Spleen (tissue), 13 donors: ENCODE data around the gene TMBIM4. TPM values are rescaled to one million over a fixed set of nuclear protein-coding genes. Genes with fewer than 3 reads are reported as not detected.
A peak's percentile ranks its signal among the peaks of the same experiment; 100 is the strongest.
"Not testable (repeated sequence)": the region's sequence is repeated elsewhere in the genome, so short reads cannot be mapped to it uniquely, and the experiment has no call there.

ENCODE experiments used
- DNase-seq: peaks from one replicate; pipeline ENCODE4 v3.0.0-alpha.2; 2020
- H3K27ac ChIP-seq, 8 donors: fragments of 200-600 bp; sonication (generic) in 7 of 8; 1 replicate in 4 of 8; 2 replicates in 4 of 8; pipeline versions ENCODE4 v1.5.0 to v1.8.0; 2016 to 2021; ENCODE audit warnings: inconsistent platforms in 4 of 8, mild to moderate bottlenecking in 4 of 8, moderate library complexity in 1 of 8
- H3K27me3 ChIP-seq, 7 donors: fragments of 200-600 bp; sonication (generic) in 6 of 7; replicated peaks in 1 of 7; 1 replicate in 4 of 7; 2 replicates in 3 of 7; pipeline versions ENCODE4 v1.5.0 to v1.8.0; 2016 to 2021; ENCODE audit warnings: inconsistent platforms in 3 of 7, mild to moderate bottlenecking in 1 of 7
- H3K36me3 ChIP-seq, 6 donors: fragments of 200-600 bp; sonication (generic) in 5 of 6; 1 replicate in 4 of 6; 2 replicates in 2 of 6; pipeline versions ENCODE4 v1.5.0 to v1.8.0; 2016 to 2021; ENCODE audit warnings: inconsistent platforms in 2 of 6
- H3K4me1 ChIP-seq, 6 donors: fragments of 200-600 bp; sonication (generic) in 5 of 6; 1 replicate in 3 of 6; 2 replicates in 3 of 6; pipeline versions ENCODE4 v1.5.0 to v1.8.0; 2016 to 2021; ENCODE audit warnings: inconsistent platforms in 3 of 6
- H3K4me3 ChIP-seq, 8 donors: fragments of 200-600 bp; sonication (generic) in 7 of 8; 1 replicate in 4 of 8; 2 replicates in 4 of 8; pipeline versions ENCODE4 v1.5.0 to v1.8.0; 2016 to 2021; ENCODE audit warnings: inconsistent platforms in 4 of 8, mild to moderate bottlenecking in 4 of 8, moderate library complexity in 2 of 8
- H3K9me3 ChIP-seq, 8 donors: fragments of 200-600 bp; sonication (generic) in 7 of 8; 1 replicate in 4 of 8; 2 replicates in 4 of 8; pipeline versions ENCODE4 v1.5.0 to v1.8.0; 2016 to 2021; ENCODE audit warnings: inconsistent platforms in 4 of 8
- POLR2A ChIP-seq, 3 donors: fragments of 450-650 bp; IDR thresholded peaks; one replicate each; pipeline ENCODE4 v1.5.1; 2017; ENCODE audit warnings: antibody characterized with exemption in 3 of 3, mild to moderate bottlenecking in 1 of 3
- POLR2AphosphoS5 ChIP-seq, 3 donors: sonication (generic); formaldehyde crosslinking; IDR thresholded peaks; one replicate each; pipeline ENCODE4 v1.5.1; 2017; ENCODE audit warnings: antibody characterized with exemption in 3 of 3
- WGBS, 5 donors: extraction: QIAGEN DNeasy Blood & Tissue Kit in 3 of 5; methylation state at CpG; one replicate each; pipeline versions ENCODE4 v1.1.5 to v1.1.7; 2013 to 2018; 5-methylcytosine and 5-hydroxymethylcytosine counted together
- intact Hi-C: fragments of 100-400 bp; cut with DNase I; formaldehyde crosslinking; loops from one replicate; pipeline ENCODE4 v1.15.0; 2023; ENCODE audit warnings: low total_unique reads
- long read RNA-seq, 2 donors: transcript quantifications; one replicate each; lab custom pipeline, GENCODE V29; 2026
- polyA plus RNA-seq, 3 donors: library from polyadenylated mRNA; stranded (reverse); fragments of 200-250 nt; gene quantifications; one replicate each; pipeline ENCODE4 v1.2.1, GENCODE V29; 2013
- total RNA-seq, 7 donors: library from RNA; depleted of rRNA in 3 of 7; stranded (reverse); fragments of >200 nt in 3 of 7; fragmentation: NEBNext Ultra II Directional in 4 of 7; extraction: Animal tissue kit (Norgen Biotek cat#: 25700) in 4 of 7; gene quantifications; one replicate each; pipeline versions ENCODE4 v1.1.0 to v1.2.1, GENCODE V29; 2016 to 2021
- TF ChIP-seq, protein P1 (sequence below), 11 experiments: fragments of 200-600 bp in 7 of 11; fragments of 450-650 bp in 4 of 11; sonication (generic) in 4 of 11; IDR thresholded peaks in 8 of 11; conservative IDR thresholded peaks in 3 of 11; 1 replicate in 7 of 11; 2 replicates in 4 of 11; pipeline versions ENCODE4 v1.4.0 to v1.8.0; 2016 to 2021; ENCODE audit warnings: antibody characterized with exemption in 11 of 11, inconsistent platforms in 4 of 11, mild to moderate bottlenecking in 1 of 11
- donor health status: healthy with polysubstance abuse.
- donor health status: DM: no; HTN: no; CAD: no; lungs with moderate emphysema.
- donor health status: DM: no; HTN: no; CAD: no.
- donor health status: Bipolar disorder and iron deficiency.
- donor health status: healthy.
- donor health status: DM: no; HTN: no; CAD: no.
- donor health status: DM: yes; HTN: yes; CAD: no.

TMBIM4 gene, protein sequence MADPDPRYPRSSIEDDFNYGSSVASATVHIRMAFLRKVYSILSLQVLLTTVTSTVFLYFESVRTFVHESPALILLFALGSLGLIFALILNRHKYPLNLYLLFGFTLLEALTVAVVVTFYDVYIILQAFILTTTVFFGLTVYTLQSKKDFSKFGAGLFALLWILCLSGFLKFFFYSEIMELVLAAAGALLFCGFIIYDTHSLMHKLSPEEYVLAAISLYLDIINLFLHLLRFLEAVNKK
- 100 to 1,000 TPM; 114 to 257 (median 134) TPM for total RNA-seq
- polyA plus RNA-seq, result 100 to 1,000 TPM in 2 of 3 donors, 10 to 100 TPM in 1; 93.4 to 132 (median 125) TPM
- long read RNA-seq, donor 1, transcript TMBIM4-202 (7 exons, 2,952 nt), result major isoform, 59 of 101 reads
- long read RNA-seq, donor 1, partial matches to known transcripts, result 38 of 101 reads
- long read RNA-seq, donor 1, other reads (novel, unspliced or antisense), result 0 of 101 reads
- long read RNA-seq, donor 2, transcript TMBIM4-202 (7 exons, 2,952 nt), result major isoform, 70 of 73 reads
- long read RNA-seq, donor 2, partial matches to known transcripts, result 0 of 73 reads
- long read RNA-seq, donor 2, other reads (novel, unspliced or antisense), result 0 of 73 reads

DNA sequence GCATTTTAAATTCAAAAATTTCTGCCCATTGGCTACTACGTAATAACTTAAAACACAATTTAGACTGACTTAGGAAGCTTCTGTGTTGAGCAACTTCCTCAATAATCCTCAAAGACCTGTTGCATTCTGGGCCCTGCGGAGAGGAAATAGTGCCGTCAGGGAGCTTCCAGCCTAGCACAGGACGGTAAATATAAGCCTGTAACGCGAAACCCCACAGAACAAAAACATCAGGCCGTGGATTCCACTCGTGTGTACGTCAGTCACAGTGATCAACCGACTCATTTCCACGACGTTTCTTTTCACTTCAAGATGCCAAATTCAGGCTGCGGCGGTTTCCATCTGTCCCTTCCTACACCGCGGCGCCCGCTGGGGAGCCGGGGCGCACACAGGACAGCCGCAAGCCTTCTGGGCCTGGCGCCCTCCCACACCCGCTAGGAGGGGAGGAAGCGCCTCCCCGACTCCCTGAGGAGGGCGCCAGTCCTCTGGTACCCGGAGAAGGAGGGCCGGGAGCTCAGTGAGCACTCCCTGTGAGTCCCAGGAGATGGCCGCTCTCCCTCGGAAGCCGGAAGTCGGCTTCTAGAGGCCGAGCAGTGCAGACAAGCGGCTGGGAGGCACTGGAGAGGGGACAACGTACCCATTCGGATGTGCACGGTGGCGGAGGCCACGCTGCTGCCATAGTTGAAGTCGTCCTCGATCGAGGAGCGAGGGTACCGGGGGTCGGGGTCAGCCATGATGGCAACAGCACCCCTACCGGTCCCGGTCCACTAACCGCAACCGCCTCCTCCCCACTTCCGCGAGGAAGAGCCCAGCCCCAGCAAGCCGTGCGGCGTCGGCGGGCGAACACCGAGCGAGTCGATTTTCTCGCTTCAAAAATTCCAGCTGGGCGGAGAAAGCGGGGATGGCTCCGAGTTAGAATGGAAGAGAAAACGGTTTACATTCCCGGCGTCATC lies at the start of gene TMBIM4:
Gene TMBIM4, minus strand, starts transcription at position 776 of the 950 bp plus-strand sequence. Its CDS starts 45 bp downstream, at position 731.
- peaks cover 22 to 69% (median 34%) of the 10 kb centered on the region in 6 donors for H3K4me1 ChIP-seq
- TF ChIP-seq, protein P1, sequence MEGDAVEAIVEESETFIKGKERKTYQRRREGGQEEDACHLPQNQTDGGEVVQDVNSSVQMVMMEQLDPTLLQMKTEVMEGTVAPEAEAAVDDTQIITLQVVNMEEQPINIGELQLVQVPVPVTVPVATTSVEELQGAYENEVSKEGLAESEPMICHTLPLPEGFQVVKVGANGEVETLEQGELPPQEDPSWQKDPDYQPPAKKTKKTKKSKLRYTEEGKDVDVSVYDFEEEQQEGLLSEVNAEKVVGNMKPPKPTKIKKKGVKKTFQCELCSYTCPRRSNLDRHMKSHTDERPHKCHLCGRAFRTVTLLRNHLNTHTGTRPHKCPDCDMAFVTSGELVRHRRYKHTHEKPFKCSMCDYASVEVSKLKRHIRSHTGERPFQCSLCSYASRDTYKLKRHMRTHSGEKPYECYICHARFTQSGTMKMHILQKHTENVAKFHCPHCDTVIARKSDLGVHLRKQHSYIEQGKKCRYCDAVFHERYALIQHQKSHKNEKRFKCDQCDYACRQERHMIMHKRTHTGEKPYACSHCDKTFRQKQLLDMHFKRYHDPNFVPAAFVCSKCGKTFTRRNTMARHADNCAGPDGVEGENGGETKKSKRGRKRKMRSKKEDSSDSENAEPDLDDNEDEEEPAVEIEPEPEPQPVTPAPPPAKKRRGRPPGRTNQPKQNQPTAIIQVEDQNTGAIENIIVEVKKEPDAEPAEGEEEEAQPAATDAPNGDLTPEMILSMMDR (IDR thresholded peaks at IDR 0.05 in 8 of 11, conservative IDR thresholded peaks at IDR 0.05 in 3 of 11), result peak; percentile 32 to 78 (median 61)
- TF ChIP-seq POLR2A (IDR thresholded peaks at IDR 0.05) (peak in 2 of 3 donors; percentile 54 to 65), POLR2AphosphoS5 (IDR thresholded peaks at IDR 0.05) (peak; percentile 93 to 96 (median 95))
- 0% methylated on average over 54 to 67 of the region's 67 CpGs for WGBS, 5 donors
- H3K9me3 ChIP-seq, result peaks cover 0 to 10% (median 7%) of the 10 kb centered on the region in 8 donors
- peak; percentile 98 for DNase-seq
- peak within 1 kb of the TSS; percentile 53 to 88 (median 74) for H3K4me3 ChIP-seq
- intact Hi-C loops, result no loop called here
- peaks cover 0 to 30% (median 0%) of the 10 kb centered on the region in 6 donors for H3K36me3 ChIP-seq
- no peaks in the 10 kb centered on the region for H3K27me3 ChIP-seq
- H3K27ac ChIP-seq, result peak within 1 kb of the TSS; percentile 95 to 100 (median 100)

DNA sequence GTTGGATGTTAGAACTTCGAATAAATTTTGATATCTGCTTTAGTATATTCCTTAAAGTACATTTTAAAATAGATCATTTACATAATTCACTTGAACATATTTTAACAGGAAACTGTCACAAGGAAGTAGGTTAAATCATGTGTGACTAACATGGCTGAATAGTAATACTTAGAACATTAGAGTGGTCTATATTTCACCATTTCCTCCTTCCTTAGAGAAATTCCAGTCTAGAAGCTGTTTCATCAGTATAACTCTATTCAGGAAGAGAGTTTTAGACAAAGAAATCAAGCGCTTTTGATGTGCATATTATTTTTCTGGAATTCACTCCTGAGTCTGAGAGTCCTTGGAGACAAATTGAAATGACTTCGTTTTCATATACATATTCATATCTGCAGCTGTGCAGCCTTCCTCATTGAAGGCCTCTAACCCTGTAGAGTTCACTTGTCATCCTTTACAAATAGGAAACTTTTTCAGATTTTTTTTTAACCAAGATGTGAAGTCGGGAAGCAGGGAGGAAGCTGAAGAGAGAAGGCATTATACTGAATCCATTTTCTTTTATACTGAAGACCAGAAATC lies 47.6 kb upstream of the TMBIM4 start:
- Histone ChIP-seq H3K4me3 (no peak overlapping the region), H3K4me1 (peaks cover 8 to 38% (median 13%) of the 10 kb centered on the region in 6 donors), H3K36me3 (peaks cover 0 to 94% (median 3%) of the 10 kb centered on the region in 6 donors), H3K27me3 (no peaks in the 10 kb centered on the region), H3K27ac (peak overlapping the region; percentile 34 to 59 (median 50)), H3K9me3 (peaks cover 0 to 9% (median 6%) of the 10 kb centered on the region in 8 donors)
- TF ChIP-seq, protein P1 (IDR thresholded peaks at IDR 0.05 in 8 of 11, conservative IDR thresholded peaks at IDR 0.05 in 3 of 11), result no peak
- TF ChIP-seq POLR2AphosphoS5 (IDR thresholded peaks at IDR 0.05), result no peak
- no peak for TF ChIP-seq POLR2A (IDR thresholded peaks at IDR 0.05)
- WGBS, 5 donors, result 41 to 58% (median 44%) methylated on average over 4 of the region's 4 CpGs
- intact Hi-C loops, result no loop called here
- no peak for DNase-seq

DNA sequence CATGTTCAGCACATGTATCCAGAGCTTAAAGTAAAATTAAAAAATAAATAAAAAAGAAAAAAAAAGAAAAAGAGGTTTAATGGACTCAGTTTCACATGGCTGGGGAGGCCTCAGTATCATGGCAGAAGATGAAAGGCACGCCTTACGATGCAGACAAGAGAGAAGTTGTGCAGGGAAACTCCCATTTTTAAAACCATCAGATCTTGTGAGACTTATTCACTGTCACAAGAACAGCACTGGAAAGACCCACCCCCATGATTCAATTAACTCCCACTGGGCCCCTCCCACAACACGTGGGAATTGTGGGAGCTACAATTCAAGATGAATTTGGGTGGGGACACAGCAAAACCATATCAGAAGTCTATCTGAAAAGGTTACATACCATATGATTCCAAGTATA lies 43.2 kb upstream of the TMBIM4 start:
- peaks cover 8 to 74% (median 17%) of the 10 kb centered on the region in 6 donors for H3K4me1 ChIP-seq
- H3K9me3 ChIP-seq, DNase-seq, H3K27ac ChIP-seq, H3K27me3 ChIP-seq, H3K4me3 ChIP-seq, intact Hi-C loops: not testable (repeated sequence)
- 80 to 93% (median 84%) methylated on average over 3 of the region's 3 CpGs for WGBS, 5 donors
- H3K36me3 ChIP-seq, result peaks cover 0 to 94% (median 2%) of the 10 kb centered on the region in 6 donors

DNA sequence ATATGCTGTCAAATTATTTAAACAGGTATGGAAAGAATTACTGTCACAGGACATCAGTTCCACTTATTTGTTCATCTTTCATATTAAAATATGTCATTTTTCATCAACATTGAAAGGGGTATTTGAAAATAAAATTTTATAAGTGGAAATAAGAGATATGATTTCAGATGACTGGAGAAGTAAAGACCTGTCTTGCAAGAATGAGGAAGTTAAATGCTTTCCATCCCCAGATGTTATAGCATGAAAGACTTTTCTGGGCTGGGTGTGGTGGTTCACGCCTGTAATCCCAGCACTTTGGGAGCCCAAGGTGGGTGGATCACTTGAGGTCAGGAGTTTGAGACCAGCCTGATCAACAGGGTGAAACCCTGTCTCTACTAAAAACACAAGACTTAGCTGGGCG lies 41.8 kb upstream of the TMBIM4 start:
- intact Hi-C loops, H3K4me3 ChIP-seq, H3K9me3 ChIP-seq, DNase-seq, H3K27me3 ChIP-seq: not testable (repeated sequence)
- WGBS, 5 donors, result 67 to 85% (median 76%) methylated on average over 2 of the region's 2 CpGs
- peaks cover 0 to 69% (median 8%) of the 10 kb centered on the region in 6 donors for H3K4me1 ChIP-seq
- H3K36me3 ChIP-seq, result peaks cover 0 to 92% (median 2%) of the 10 kb centered on the region in 6 donors
- H3K27ac ChIP-seq, result peak overlapping the region in 2 of 8 donors; percentile 35 to 59
